Lower leg skin (tissue), 4 donors: ENCODE data around the gene NAB1. TPM values are rescaled to one million over a fixed set of nuclear protein-coding genes. Genes with fewer than 3 reads are reported as not detected.

ENCODE experiments used
- DNase-seq, 2 donors: peaks; one replicate each; pipeline ENCODE4 v3.0.0-alpha.2; 2019; ENCODE audit warnings: low spot score in 2 of 2
- H3K4me3 ChIP-seq: fragments of 200-600 bp; sonication (generic); 2 replicates; pipeline ENCODE4 v1.5.1; 2017; ENCODE audit warnings: mild to moderate bottlenecking, low read depth; ENCODE audit not compliant: poor library complexity, severe bottlenecking
- POLR2A ChIP-seq, 2 donors: fragments of 450-650 bp; IDR thresholded peaks; one replicate each; pipeline ENCODE4 v1.6.1; 2016 to 2017; ENCODE audit warnings: antibody characterized with exemption in 2 of 2, mild to moderate bottlenecking in 1 of 2, moderate library complexity in 1 of 2
- WGBS, 2 donors: methylation state at CpG; one replicate each; pipeline ENCODE4 v1.1.5; 2018; 5-methylcytosine and 5-hydroxymethylcytosine counted together
- intact Hi-C: fragments of 100-400 bp; cut with DNase I; formaldehyde crosslinking; loops from one replicate; pipeline ENCODE4 v1.15.0; 2023; ENCODE audit warnings: low total_unique reads
- total RNA-seq, 4 donors: library from RNA; depleted of rRNA; stranded (reverse); fragments of >200 nt; gene quantifications; one replicate each; pipeline ENCODE4 v1.1.0, GENCODE V29; 2016
- TF ChIP-seq, protein P1 (sequence below), 3 donors: fragments of 450-650 bp; IDR thresholded peaks; one replicate each; pipeline ENCODE4 v1.5.1; 2016; ENCODE audit warnings: antibody characterized with exemption in 3 of 3, mild to moderate bottlenecking in 3 of 3, moderate library complexity in 2 of 3

Gene NAB1
- total RNA-seq, 4 donors from 2014 or later = 66.8 to 82.0 (median 75.1) TPM

GRCh38 chr2:190670182-190670946, 21.5 kb downstream of the NAB1 start:
- intact Hi-C loops = no loop called here
- no peak for TF ChIP-seq POLR2A (IDR thresholded peaks at IDR 0.05)
- TF ChIP-seq, protein P1, sequence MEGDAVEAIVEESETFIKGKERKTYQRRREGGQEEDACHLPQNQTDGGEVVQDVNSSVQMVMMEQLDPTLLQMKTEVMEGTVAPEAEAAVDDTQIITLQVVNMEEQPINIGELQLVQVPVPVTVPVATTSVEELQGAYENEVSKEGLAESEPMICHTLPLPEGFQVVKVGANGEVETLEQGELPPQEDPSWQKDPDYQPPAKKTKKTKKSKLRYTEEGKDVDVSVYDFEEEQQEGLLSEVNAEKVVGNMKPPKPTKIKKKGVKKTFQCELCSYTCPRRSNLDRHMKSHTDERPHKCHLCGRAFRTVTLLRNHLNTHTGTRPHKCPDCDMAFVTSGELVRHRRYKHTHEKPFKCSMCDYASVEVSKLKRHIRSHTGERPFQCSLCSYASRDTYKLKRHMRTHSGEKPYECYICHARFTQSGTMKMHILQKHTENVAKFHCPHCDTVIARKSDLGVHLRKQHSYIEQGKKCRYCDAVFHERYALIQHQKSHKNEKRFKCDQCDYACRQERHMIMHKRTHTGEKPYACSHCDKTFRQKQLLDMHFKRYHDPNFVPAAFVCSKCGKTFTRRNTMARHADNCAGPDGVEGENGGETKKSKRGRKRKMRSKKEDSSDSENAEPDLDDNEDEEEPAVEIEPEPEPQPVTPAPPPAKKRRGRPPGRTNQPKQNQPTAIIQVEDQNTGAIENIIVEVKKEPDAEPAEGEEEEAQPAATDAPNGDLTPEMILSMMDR (IDR thresholded peaks at IDR 0.05) = no peak
- 89 to 92% methylated on average over 10 of the region's 10 CpGs for WGBS, 2 donors
- DNase-seq = no peak
- H3K4me3 ChIP-seq = no peak overlapping the region

DNA sequence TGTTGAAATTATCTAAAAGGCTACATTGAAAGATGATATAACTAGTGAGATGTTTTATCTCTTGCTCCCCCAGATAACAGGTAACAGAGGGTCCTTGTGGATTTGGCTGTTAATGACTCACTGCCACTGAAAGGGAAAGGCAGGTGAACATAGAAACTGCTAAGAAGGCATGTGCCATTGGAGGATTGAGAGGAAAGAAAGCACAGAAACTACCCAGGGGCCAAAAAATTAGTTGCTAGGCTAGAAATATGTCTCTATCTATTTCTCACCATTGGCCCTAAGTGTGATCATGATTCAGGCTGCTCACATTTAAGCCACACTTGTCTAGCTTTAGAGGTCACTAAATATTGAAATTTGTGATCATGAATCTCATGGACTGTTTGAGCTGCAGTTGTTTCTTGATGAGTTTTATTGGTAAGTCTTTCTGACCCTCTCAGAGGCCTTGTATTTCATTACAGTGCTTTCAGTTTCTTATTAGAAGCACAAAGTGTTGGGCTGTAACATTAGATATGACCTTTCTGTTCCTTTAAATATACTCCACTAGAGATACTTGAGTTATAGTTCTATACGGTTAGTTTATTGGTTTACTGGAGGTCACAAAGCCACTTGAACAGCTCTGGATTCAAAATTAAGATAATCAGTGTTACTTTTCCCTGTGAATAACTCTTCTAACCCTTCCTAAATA, 26.2 kb downstream of the NAB1 start:
- no peak for DNase-seq
- H3K4me3 ChIP-seq = no peak overlapping the region
- 42 to 68% methylated on average over 1 of the region's 1 CpG for WGBS, 2 donors
- no peak for TF ChIP-seq POLR2A (IDR thresholded peaks at IDR 0.05)
- TF ChIP-seq, protein P1 (IDR thresholded peaks at IDR 0.05) = no peak
- intact Hi-C loops = no loop called here

GRCh38 chr2:190677255-190677654, 28.4 kb downstream of the NAB1 start:
- intact Hi-C loops = no loop called here
- TF ChIP-seq POLR2A (IDR thresholded peaks at IDR 0.05) = no peak
- TF ChIP-seq, protein P1 (IDR thresholded peaks at IDR 0.05) = no peak
- no peak overlapping the region for H3K4me3 ChIP-seq
- WGBS, 2 donors = 75 to 79% methylated on average over 4 of the region's 4 CpGs
- DNase-seq = no peak

DNA sequence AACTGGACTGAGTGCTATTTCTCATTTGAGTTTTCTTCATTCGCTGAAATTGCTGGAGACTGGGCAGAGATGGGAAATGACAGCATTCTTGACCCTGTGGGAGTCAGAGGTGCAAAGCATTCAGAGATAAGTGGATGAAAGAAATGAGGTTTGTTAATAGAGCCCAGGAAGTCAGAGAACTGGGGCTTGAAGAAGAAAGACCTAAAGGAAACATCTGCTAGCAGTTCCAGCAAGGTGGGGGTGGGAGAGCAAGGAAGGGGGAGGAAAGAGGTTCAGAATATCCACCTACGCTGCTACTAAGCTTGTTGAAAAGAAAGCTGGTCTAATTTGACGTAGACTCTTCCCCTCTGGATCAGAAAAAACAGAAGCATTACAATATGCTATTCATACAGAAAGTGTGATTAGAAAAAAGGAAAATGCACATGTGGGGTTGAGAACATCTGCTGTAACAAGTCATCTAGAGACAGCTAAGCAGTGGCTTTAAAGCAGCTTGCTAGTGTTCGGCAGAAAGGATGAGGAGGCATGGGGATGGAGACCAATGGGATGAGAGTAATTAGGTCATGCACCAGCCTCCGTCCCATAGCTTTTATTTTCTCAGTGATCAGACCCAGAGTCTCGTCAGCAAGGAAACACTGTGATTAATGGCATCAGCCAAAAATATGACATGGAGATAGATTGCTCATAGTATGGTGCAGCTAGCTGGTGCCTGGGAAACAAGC, 29.7 kb downstream of the NAB1 start:
- no peak for DNase-seq
- no peak overlapping the region for H3K4me3 ChIP-seq
- intact Hi-C loops = no loop called here
- no peak for TF ChIP-seq POLR2A (IDR thresholded peaks at IDR 0.05)
- TF ChIP-seq, protein P1 (IDR thresholded peaks at IDR 0.05) = no peak
- 61 to 71% methylated on average over 6 of the region's 6 CpGs for WGBS, 2 donors

- no peak overlapping the region for H3K4me3 ChIP-seq
- no peak for DNase-seq
- intact Hi-C loops = no loop called here
- TF ChIP-seq, protein P1 (IDR thresholded peaks at IDR 0.05) = no peak
- no peak for TF ChIP-seq POLR2A (IDR thresholded peaks at IDR 0.05)
- WGBS, 2 donors = 83 to 89% methylated on average over 1 of the region's 1 CpG
Measured at GRCh38 chr2:190679391-190679790, 30.5 kb downstream of the NAB1 start.
